Gastrocnemius medialis (tissue), 4 donors: ENCODE results near the gene ASB3. TPM values are rescaled to one million over a fixed set of nuclear protein-coding genes. Genes with fewer than 3 reads are reported as not detected.
"Not testable (repeated sequence)": the region's sequence is repeated elsewhere in the genome, so short reads cannot be mapped to it uniquely, and the experiment has no call there.

ENCODE experiments used
- ATAC-seq, 2 donors: fragments of 150-250 bp; one replicate each; pipeline ENCODE4 v1.9.1; 2016
- DNase-seq, 2 donors: peaks; one replicate each; pipeline ENCODE4 v3.0.0-alpha.2; 2019
- H3K27ac ChIP-seq, 4 donors: fragments of 200-600 bp; sonication (generic); 1 replicate in 1 of 4; 2 replicates in 3 of 4; pipeline ENCODE4 v1.5.1; 2016 to 2018; ENCODE audit warnings: mild to moderate bottlenecking in 2 of 4, moderate library complexity in 1 of 4
- H3K27me3 ChIP-seq, 3 donors: fragments of 200-600 bp; sonication (generic) in 2 of 3; 1 replicate in 1 of 3; 2 replicates in 2 of 3; pipeline versions ENCODE4 v1.5.1 to v1.6.0; 2016 to 2019; ENCODE audit warnings: mild to moderate bottlenecking in 1 of 3, moderate library complexity in 1 of 3
- H3K36me3 ChIP-seq, 2 donors: fragments of 200-600 bp; sonication (generic) in 1 of 2; one replicate each; pipeline ENCODE4 v1.5.1; 2017 to 2018
- H3K4me1 ChIP-seq, 2 donors: fragments of 200-600 bp; sonication (generic) in 1 of 2; one replicate each; pipeline ENCODE4 v1.5.1; 2016 to 2017; ENCODE audit warnings: mild to moderate bottlenecking in 2 of 2
- H3K4me3 ChIP-seq, 4 donors: fragments of 200-600 bp; sonication (generic) in 3 of 4; 1 replicate in 1 of 4; 2 replicates in 3 of 4; pipeline ENCODE4 v1.5.1; 2016 to 2019; ENCODE audit warnings: mild to moderate bottlenecking in 2 of 4
- H3K9me3 ChIP-seq, 3 donors: fragments of 200-600 bp; sonication (generic) in 2 of 3; 1 replicate in 1 of 3; 2 replicates in 2 of 3; pipeline ENCODE4 v1.5.1; 2016 to 2019
- CTCF ChIP-seq, 5 experiments: fragments of 450-650 bp in 3 of 5; fragments of 200-600 bp in 2 of 5; sonication (generic) in 2 of 5; IDR thresholded peaks in 4 of 5; conservative IDR thresholded peaks in 1 of 5; 1 replicate in 4 of 5; 2 replicates in 1 of 5; pipeline ENCODE4 v1.5.1; 2016 to 2019; ENCODE audit warnings: antibody characterized with exemption in 5 of 5, mild to moderate bottlenecking in 3 of 5, moderate library complexity in 3 of 5
- POLR2A ChIP-seq, 2 donors: fragments of 450-650 bp; IDR thresholded peaks; one replicate each; pipeline ENCODE4 v1.6.1; 2017; ENCODE audit warnings: antibody characterized with exemption in 2 of 2, mild to moderate bottlenecking in 2 of 2, moderate library complexity in 2 of 2
- in situ Hi-C, 4 donors: fragments of 200-750 bp; cut with MboI; loops; one replicate each; pipeline versions ENCODE4 v1.15.0 to v1.8.0; 2017; ENCODE audit warnings: low sequenced_read_pairs in 4 of 4
- intact Hi-C: fragments of 100-400 bp; cut with DNase I; formaldehyde crosslinking; loops from one replicate; pipeline ENCODE4 v1.15.1; 2023; ENCODE audit warnings: low total_unique reads
- total RNA-seq, 4 donors: library from RNA; depleted of rRNA; stranded (reverse); fragments of >200 nt; gene quantifications; one replicate each; pipeline versions ENCODE4 v1.1.0 to v1.2.3, GENCODE V29; 2016

The ASB3 gene
- total RNA-seq, 4 donors from 2014 or later: 5.0 to 7.6 (median 6.4) TPM

- Histone ChIP-seq H3K36me3 (no peaks in the 10 kb centered on the region), H3K27me3 (no peaks in the 10 kb centered on the region), H3K9me3 (no peaks in the 10 kb centered on the region), H3K4me1 (no peaks in the 10 kb centered on the region), H3K27ac (no peak overlapping the region), H3K4me3 (no peak overlapping the region)
- in situ Hi-C loops (no loop called here), intact Hi-C loops (no loop called here)
- no peak for ATAC-seq
- no peak for DNase-seq
- TF ChIP-seq CTCF (IDR thresholded peaks at IDR 0.05 in 4 of 5, conservative IDR thresholded peaks at IDR 0.05 in 1 of 5): no peak
- no peak for TF ChIP-seq POLR2A (IDR thresholded peaks at IDR 0.05)
Observed at GRCh38 chr2:53725662-53726061, 61.1 kb downstream of the ASB3 start.

- Histone ChIP-seq H3K27me3 (no peaks in the 10 kb centered on the region), H3K4me1 (no peaks in the 10 kb centered on the region), H3K36me3 (no peaks in the 10 kb centered on the region), H3K9me3 (no peaks in the 10 kb centered on the region), H3K4me3 (no peak overlapping the region), H3K27ac (no peak overlapping the region)
- DNase-seq: no peak
- intact Hi-C loops: no loop called here
- TF ChIP-seq POLR2A (IDR thresholded peaks at IDR 0.05) (no peak), CTCF (IDR thresholded peaks at IDR 0.05 in 4 of 5, conservative IDR thresholded peaks at IDR 0.05 in 1 of 5) (no peak)
- no peak for ATAC-seq
- in situ Hi-C loops: no loop called here
Observed at GRCh38 chr2:53724536-53724935, 62.2 kb downstream of the ASB3 start.

GRCh38 chr2:53720944-53721343, 65.8 kb downstream of the ASB3 start:
- H3K9me3 ChIP-seq, H3K4me1 ChIP-seq, H3K36me3 ChIP-seq, H3K4me3 ChIP-seq, intact Hi-C loops, ATAC-seq, DNase-seq, H3K27ac ChIP-seq, in situ Hi-C loops, H3K27me3 ChIP-seq: not testable (repeated sequence)

GRCh38 chr2:53715568-53715967, 71.2 kb downstream of the ASB3 start:
- ATAC-seq (no peak), DNase-seq (no peak)
- H3K27me3 ChIP-seq: no peaks in the 10 kb centered on the region
- in situ Hi-C loops (no loop called here), intact Hi-C loops (no loop called here)
- H3K36me3 ChIP-seq: no peaks in the 10 kb centered on the region
- no peak overlapping the region for H3K27ac ChIP-seq
- TF ChIP-seq CTCF (IDR thresholded peaks at IDR 0.05 in 4 of 5, conservative IDR thresholded peaks at IDR 0.05 in 1 of 5): peak in 2 of 5 experiments; percentile 25 to 35
- TF ChIP-seq POLR2A (IDR thresholded peaks at IDR 0.05): no peak
- no peak overlapping the region for H3K4me3 ChIP-seq
- no peaks in the 10 kb centered on the region for H3K9me3 ChIP-seq
- H3K4me1 ChIP-seq: no peaks in the 10 kb centered on the region

- Histone ChIP-seq H3K36me3 (peaks cover 0 to 24% of the 10 kb centered on the region in 2 donors), H3K4me1 (no peaks in the 10 kb centered on the region), H3K9me3 (no peaks in the 10 kb centered on the region), H3K4me3 (no peak overlapping the region), H3K27me3 (no peaks in the 10 kb centered on the region), H3K27ac (no peak overlapping the region)
- DNase-seq: no peak
- TF ChIP-seq CTCF (IDR thresholded peaks at IDR 0.05 in 4 of 5, conservative IDR thresholded peaks at IDR 0.05 in 1 of 5) (no peak), POLR2A (IDR thresholded peaks at IDR 0.05) (no peak)
- no peak for ATAC-seq
- in situ Hi-C loops: no loop called here
- intact Hi-C loops: no loop called here
Observed at GRCh38 chr2:53711271-53711780, 75.4 kb downstream of the ASB3 start.
